Activated CD4-positive, alpha-beta T cell treated with anti-CD3 and anti-CD28 coated beads, Interleukin-10, Interleukin-2, amounts not matched to agents 100 ng/mL and 50 ng/mL, durations not matched to agents 16 hours and 8 hours (primary cell): ENCODE measurements around the gene SACM1L.

Experiments
- DNase-seq: peaks from one replicate; pipeline ENCODE4 v3.0.0-alpha.2; 2020

Gene SACM1L, protein sequence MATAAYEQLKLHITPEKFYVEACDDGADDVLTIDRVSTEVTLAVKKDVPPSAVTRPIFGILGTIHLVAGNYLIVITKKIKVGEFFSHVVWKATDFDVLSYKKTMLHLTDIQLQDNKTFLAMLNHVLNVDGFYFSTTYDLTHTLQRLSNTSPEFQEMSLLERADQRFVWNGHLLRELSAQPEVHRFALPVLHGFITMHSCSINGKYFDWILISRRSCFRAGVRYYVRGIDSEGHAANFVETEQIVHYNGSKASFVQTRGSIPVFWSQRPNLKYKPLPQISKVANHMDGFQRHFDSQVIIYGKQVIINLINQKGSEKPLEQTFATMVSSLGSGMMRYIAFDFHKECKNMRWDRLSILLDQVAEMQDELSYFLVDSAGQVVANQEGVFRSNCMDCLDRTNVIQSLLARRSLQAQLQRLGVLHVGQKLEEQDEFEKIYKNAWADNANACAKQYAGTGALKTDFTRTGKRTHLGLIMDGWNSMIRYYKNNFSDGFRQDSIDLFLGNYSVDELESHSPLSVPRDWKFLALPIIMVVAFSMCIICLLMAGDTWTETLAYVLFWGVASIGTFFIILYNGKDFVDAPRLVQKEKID

GRCh38 chr3:45688882-45689786, at the start of gene SACM1L:
Gene SACM1L (plus strand): TSS chr3:45689396. CDS start chr3:45689466, 70 bp downstream.
- peak; percentile 99 for DNase-seq

GRCh38 chr3:45640091-45640507, 49.1 kb upstream of the SACM1L start:
- peak; percentile 7 for DNase-seq

- no peak for DNase-seq
Observed at GRCh38 chr3:45640724-45641361, 48.4 kb upstream of the SACM1L start.

DNA sequence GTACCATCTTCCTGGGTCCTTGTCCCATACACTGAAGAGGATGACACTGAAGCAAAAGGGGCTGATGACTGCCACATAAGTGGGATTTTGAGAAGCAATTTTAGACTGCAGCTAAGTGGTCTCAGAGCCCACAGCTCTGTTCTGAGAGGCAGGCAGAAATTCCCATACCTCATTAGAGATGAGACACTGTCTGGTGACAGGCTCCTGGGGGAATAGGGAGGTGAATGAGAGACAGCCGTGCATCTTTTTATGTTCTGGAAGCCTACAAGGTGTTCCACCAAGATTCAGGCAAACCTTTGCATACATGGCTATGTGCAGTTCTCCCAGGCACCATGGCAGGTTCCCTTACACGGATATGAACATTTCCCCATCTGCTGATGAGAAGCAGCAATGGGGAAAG, 47.4 kb upstream of the SACM1L start:
- no peak for DNase-seq

DNA sequence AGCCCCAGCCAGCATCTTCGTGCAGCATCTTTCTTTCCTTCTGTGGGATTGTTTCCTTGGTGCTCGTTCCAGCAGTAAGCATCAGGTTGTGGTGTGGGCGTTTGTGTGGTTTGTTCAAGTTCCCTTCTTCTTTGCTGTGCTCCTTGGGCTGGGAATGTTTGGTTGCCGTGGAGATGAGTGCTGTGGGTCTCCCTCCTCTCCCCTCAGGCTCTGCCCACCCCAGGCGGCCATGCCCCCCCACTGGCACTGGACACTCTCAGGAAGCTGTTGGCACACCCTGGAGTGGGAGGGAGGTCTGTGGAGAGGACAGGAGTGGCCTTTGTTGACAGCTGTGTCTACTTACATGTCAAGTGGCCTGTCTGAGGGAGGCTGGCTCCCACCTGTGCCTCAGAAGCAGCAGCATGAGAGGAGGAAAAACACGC, 46.5 kb upstream of the SACM1L start:
- no peak for DNase-seq

DNA sequence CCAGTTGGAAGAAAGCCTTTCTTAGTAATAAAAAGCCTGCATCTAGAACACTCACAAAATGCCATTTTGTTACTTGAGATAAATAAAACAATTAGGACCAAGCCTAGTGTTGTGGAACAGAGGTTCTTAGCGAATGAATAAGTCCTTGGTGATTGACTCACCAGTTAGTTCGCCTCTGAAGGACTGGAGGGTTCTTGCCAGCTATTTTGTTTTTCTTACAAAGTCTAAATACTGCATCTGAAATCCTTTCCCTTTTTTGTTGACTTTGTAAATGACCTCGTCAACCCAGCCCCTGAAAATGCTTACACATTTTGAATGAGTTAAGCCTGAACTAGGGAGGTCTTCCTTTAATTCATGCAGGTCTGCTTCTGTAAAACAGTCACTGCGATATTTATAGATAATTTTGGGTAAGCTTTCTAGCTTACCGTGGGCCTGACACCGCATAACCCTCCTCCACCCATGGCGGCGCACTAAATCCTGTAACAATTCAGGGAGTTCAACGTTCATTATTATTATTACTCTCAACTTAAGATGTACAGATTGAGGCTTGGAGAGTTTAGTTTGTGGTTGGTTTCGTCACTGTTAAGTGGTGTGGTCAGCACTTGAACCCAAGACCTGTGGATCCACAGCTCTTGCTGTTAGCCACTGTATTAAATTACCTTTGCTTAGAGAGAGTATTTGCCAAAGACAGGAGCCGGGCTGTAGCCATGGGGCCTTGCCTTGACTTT, 45.0 kb upstream of the SACM1L start:
- DNase-seq: no peak

GRCh38 chr3:45644791-45645201, 44.4 kb upstream of the SACM1L start:
- DNase-seq: no peak

DNA sequence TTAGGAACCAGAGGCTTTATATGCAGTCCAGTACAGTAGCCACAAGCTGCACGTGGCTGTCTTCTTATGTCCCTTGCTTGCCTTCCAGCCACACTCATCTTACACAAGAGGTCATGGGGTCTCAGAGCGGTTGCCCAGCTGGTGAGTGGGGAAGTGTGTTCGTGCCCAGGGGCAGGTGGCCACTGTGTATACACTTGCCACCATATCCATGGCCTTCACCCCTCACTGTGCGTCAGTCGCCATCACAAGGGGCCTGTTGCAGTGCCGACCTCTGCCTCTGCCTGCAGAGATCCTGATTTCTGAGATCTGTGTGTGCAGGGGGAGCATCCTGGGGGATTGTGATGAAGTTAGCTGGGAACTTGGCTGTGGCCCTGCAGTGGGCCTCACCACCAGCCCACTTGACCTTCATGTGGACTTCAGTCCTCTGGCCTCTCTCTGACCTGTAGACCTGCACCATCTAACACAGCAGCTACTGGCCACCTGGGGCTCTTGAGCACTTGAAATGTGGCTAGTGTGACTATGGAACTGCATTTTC, 43.1 kb upstream of the SACM1L start:
- no peak for DNase-seq

DNA sequence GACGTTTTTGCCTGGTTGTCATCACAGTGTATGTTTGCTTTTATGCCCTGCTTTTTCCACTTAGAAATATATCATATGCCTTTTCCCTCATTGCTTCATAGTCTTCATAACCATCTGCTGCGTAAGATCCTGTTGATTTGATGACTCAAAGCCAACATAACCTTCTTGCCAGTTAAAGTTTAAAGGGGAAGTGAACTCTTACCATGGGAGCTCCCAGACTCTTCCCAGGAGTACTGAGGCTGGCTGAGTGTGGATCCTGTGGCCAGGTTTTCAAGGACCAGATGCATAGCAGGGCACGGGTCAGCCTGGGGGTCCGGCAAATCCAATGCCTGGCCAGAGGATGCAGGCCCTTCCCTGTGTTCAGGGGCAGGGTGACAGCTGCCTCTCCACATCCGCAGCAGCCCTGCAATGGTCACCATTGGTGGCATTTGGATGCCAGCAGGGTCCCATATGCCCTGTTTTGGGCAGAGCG, 42.0 kb upstream of the SACM1L start:
- DNase-seq: no peak

GRCh38 chr3:45653205-45653604, 36.0 kb upstream of the SACM1L start:
- DNase-seq: no peak

DNA sequence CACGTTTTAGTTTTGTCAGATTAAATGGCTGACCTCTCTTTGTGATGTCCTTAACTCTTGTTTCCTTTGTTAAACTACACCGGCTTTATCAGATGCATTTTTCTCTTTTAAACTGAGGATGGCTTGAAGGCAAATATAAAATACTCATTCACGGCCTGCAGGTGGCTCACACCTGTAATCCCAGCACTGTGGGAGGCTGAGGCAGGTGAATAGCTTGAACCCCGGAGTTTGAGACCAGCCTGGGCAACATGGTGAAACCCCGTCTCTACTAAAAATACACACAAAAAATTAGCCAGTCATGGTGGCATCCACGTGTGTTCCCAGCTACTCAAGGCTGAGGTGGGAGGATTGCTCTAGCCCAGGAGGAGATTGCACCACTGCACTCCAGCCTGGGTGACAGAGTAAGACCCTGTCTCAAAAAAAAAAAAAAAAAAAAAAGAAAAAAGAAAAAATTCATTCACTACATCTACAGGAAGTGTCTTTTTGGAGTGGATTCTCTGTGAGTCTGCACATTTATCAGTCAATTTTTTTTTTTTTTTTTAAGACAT, 34.7 kb upstream of the SACM1L start:
- no peak for DNase-seq

DNA sequence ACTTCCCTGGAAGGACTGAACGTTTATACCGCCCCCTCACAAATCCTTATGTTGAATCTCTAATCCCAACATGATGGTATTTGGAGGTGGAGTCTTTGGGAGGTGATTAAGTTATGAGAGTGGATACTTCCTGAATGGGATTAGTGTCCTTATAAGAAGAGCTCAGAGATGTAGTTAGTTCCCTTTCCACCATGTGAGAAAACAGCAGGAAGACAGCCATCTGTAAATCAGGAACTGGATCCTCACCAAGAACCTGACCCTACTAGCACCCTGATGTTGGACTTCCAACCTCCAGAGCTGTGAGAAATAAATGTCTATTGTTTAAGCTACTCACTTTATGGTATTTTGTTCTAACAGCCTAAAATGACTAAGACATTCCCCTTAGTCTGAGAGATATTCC, 33.3 kb upstream of the SACM1L start:
- DNase-seq: no peak

DNA sequence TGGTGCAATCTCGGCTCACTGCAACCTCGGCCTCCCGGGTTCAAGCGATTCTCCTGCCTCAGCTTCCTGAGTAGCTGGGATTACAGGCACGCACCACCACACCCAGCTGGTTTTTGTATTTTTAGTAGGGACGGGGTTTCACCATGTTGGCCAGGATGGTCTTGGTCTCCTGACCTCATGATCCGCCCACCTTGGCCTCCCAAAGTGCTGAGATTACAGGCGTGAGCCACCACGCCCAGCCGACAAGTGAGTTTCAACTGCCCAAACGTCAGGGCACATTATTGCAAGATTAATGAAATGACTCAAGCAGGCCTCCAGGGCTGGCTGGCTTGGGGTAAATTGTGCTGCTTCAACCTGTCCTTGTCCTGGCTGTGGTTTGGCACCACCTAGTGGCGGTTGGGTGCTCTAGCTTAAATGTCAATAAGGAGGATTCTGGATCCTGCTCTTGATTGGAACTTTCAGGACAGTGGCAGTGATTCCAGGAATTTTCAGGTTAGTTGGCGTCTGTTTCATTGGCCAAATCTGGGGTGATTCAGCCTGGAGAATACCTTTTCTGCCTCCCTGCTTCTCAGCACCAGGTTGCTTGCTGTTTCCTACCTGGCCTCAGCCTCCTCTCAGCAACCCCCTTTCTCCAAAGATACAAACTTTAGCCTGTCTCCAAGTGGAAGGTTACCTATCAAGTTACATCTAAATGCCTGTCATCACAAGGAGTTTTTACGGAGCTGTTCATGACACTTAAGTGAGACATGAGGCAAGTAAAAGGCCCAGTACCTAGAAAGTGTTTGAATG, 32.4 kb upstream of the SACM1L start:
- peak; percentile 92 for DNase-seq

DNA sequence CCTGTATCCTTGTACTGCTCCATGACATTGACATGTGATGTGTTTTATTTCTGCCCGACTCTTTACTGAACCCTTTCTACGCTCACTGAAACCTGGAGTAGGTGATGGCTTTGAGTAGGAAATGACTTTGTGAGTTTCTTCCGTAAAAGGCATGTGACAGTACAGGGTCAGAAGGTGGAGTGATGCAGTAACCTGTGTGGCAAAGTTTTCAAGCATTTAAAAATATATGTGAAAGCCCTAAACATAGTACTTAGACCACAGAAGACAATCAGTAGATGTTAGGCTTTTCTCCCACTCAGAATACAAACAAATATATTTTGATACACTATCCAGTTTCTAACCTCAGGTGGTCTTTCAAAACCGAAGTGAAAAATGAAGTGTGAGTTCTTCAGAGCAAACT, 31.3 kb upstream of the SACM1L start:
- DNase-seq: no peak

- peak; percentile 33 for DNase-seq
Observed at GRCh38 chr3:45659661-45660566, 29.3 kb upstream of the SACM1L start.

DNA sequence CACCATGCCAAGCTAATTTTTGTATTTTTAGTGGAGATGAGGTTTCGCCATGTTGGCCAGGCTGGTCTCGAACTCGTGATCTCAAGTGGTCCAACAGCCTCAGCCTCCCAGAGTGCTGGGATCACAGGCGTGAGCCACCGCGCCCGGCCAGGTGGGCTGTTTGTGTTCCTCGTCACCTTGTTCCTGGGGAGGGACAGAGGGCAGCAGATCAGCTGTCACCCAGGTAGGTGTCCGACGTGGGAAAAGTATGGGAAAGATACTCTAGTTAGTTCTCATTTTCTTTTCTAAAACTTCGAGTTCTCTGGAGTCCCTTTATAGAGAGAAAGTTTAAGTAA, 28.7 kb upstream of the SACM1L start:
- DNase-seq: no peak

GRCh38 chr3:45664578-45664977, 24.6 kb upstream of the SACM1L start:
- peak; percentile 81 for DNase-seq

DNA sequence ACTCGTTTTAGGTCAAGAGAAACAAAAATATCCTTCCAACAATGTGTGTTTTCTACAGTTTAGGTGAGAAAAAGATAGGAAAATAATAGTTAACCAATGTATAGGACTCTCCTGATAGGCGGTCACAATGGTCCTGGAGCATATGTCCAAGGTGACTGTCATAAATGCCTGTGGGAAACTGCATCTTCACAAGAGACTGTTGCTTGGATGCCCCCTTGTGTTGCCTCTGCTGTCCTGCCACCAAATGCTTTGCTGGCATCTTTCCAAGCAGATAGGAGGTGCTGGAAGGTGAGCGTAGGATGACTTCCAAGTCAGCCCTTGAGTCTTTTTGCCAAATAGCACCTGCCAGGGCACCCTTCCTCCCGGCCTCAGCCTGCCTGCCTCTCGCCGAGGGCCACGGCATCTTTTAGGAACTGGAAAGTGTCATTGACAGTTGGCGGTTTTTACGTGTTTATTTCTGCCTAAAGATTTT, 24.1 kb upstream of the SACM1L start:
- peak; percentile 79 for DNase-seq

GRCh38 chr3:45666757-45667431, 22.3 kb upstream of the SACM1L start:
- DNase-seq: peak; percentile 34
